Neuron (in vitro differentiated cells): Measurements from ENCODE around the gene IKBKE.
"Not testable (repeated sequence)": the region's sequence is repeated elsewhere in the genome, so short reads cannot be mapped to it uniquely, and the experiment has no call there.

Experiments
- H2AFZ ChIP-seq: one replicate; pipeline ENCODE4 v1.6.1; 2013; ENCODE audit warnings: low read depth, mild to moderate bottlenecking, inconsistent platforms, low read length, moderate library complexity
- H3K27me3 ChIP-seq: one replicate; pipeline ENCODE4 v1.6.1; 2013; ENCODE audit warnings: low read length; ENCODE audit not compliant: insufficient read depth
- H3K36me3 ChIP-seq: one replicate; pipeline ENCODE4 v1.6.1; 2013; ENCODE audit warnings: low read length; ENCODE audit not compliant: insufficient read depth
- H3K4me1 ChIP-seq: one replicate; pipeline ENCODE4 v1.6.1; 2013; ENCODE audit warnings: low read length; ENCODE audit not compliant: insufficient read depth
- H3K4me3 ChIP-seq: 2 replicates; pipeline ENCODE4 v1.5.1; 2013; ENCODE audit warnings: mild to moderate bottlenecking, low read length, moderate library complexity
- H3K9me3 ChIP-seq: one replicate; pipeline ENCODE4 v1.6.1; 2013; ENCODE audit warnings: low read length

Gene IKBKE

GRCh38 chr1:206483864-206484263 lies 13.6 kb downstream of the IKBKE start:
- not testable (repeated sequence) for H2AFZ ChIP-seq, H3K9me3 ChIP-seq, H3K27me3 ChIP-seq, H3K4me3 ChIP-seq, H3K4me1 ChIP-seq, H3K36me3 ChIP-seq

- no peaks in the 10 kb centered on the region for H3K36me3 ChIP-seq
- H3K4me3 ChIP-seq = no peak overlapping the region
- H3K9me3 ChIP-seq = no peaks in the 10 kb centered on the region
- H3K27me3 ChIP-seq = no peaks in the 10 kb centered on the region
- no peak overlapping the region for H2AFZ ChIP-seq
- H3K4me1 ChIP-seq = no peaks in the 10 kb centered on the region
Observed at GRCh38 chr1:206484901-206485300, 14.6 kb downstream of the IKBKE start.

- H3K27me3 ChIP-seq = no peaks in the 10 kb centered on the region
- no peaks in the 10 kb centered on the region for H3K36me3 ChIP-seq
- peaks cover 7% of the 10 kb centered on the region for H3K4me1 ChIP-seq
- no peak overlapping the region for H3K4me3 ChIP-seq
- H2AFZ ChIP-seq = no peak overlapping the region
- H3K9me3 ChIP-seq = no peaks in the 10 kb centered on the region
Observed at GRCh38 chr1:206486995-206487788, 16.9 kb downstream of the IKBKE start.

- Histone ChIP-seq H3K27me3 (no peaks in the 10 kb centered on the region), H2AFZ (no peak overlapping the region), H3K4me1 (peaks cover 7% of the 10 kb centered on the region), H3K36me3 (no peaks in the 10 kb centered on the region), H3K4me3 (no peak overlapping the region), H3K9me3 (no peaks in the 10 kb centered on the region)
Observed at GRCh38 chr1:206487970-206488369, 17.7 kb downstream of the IKBKE start.

- Histone ChIP-seq H3K4me1 (peaks cover 7% of the 10 kb centered on the region), H3K9me3 (no peaks in the 10 kb centered on the region), H2AFZ (no peak overlapping the region), H3K36me3 (no peaks in the 10 kb centered on the region), H3K27me3 (no peaks in the 10 kb centered on the region), H3K4me3 (no peak overlapping the region)
Observed at GRCh38 chr1:206488466-206488865, 18.2 kb downstream of the IKBKE start.

- H3K4me1 ChIP-seq = peaks cover 7% of the 10 kb centered on the region
- H3K27me3 ChIP-seq = no peaks in the 10 kb centered on the region
- no peaks in the 10 kb centered on the region for H3K36me3 ChIP-seq
- no peak overlapping the region for H3K4me3 ChIP-seq
- no peak overlapping the region for H2AFZ ChIP-seq
- no peaks in the 10 kb centered on the region for H3K9me3 ChIP-seq
Observed at GRCh38 chr1:206489980-206490770, 19.9 kb downstream of the IKBKE start.

GRCh38 chr1:206490771-206491405 lies 20.6 kb downstream of the IKBKE start:
- H3K27me3 ChIP-seq = no peaks in the 10 kb centered on the region
- H3K9me3 ChIP-seq = no peaks in the 10 kb centered on the region
- H2AFZ ChIP-seq = no peak overlapping the region
- H3K4me3 ChIP-seq = no peak overlapping the region
- no peaks in the 10 kb centered on the region for H3K36me3 ChIP-seq
- H3K4me1 ChIP-seq = peaks cover 7% of the 10 kb centered on the region

GRCh38 chr1:206491616-206492015 lies 21.3 kb downstream of the IKBKE start:
- Histone ChIP-seq H3K4me3 (no peak overlapping the region), H2AFZ (no peak overlapping the region), H3K9me3 (no peaks in the 10 kb centered on the region), H3K36me3 (no peaks in the 10 kb centered on the region), H3K27me3 (no peaks in the 10 kb centered on the region), H3K4me1 (peaks cover 7% of the 10 kb centered on the region)

GRCh38 chr1:206492589-206492988 lies 22.3 kb downstream of the IKBKE start:
- Histone ChIP-seq H3K4me1 (peaks cover 7% of the 10 kb centered on the region), H3K4me3 (no peak overlapping the region), H3K36me3 (no peaks in the 10 kb centered on the region), H3K27me3 (no peaks in the 10 kb centered on the region), H2AFZ (no peak overlapping the region), H3K9me3 (no peaks in the 10 kb centered on the region)

GRCh38 chr1:206493279-206493678 lies 23.0 kb downstream of the IKBKE start:
- H3K4me3 ChIP-seq = no peak overlapping the region
- H3K27me3 ChIP-seq = no peaks in the 10 kb centered on the region
- H3K36me3 ChIP-seq = no peaks in the 10 kb centered on the region
- no peak overlapping the region for H2AFZ ChIP-seq
- peaks cover 7% of the 10 kb centered on the region for H3K4me1 ChIP-seq
- H3K9me3 ChIP-seq = no peaks in the 10 kb centered on the region

- no peaks in the 10 kb centered on the region for H3K27me3 ChIP-seq
- H3K4me3 ChIP-seq = no peak overlapping the region
- no peak overlapping the region for H2AFZ ChIP-seq
- no peaks in the 10 kb centered on the region for H3K9me3 ChIP-seq
- H3K4me1 ChIP-seq = peaks cover 7% of the 10 kb centered on the region
- H3K36me3 ChIP-seq = no peaks in the 10 kb centered on the region
Observed at GRCh38 chr1:206495011-206495461, 24.8 kb downstream of the IKBKE start.

GRCh38 chr1:206495493-206496046 lies 25.3 kb downstream of the IKBKE start:
- no peak overlapping the region for H3K4me3 ChIP-seq
- H3K9me3 ChIP-seq = no peaks in the 10 kb centered on the region

More at GRCh38 chr1:206495493-206496046, 25.3 kb downstream of the IKBKE start:
- Histone ChIP-seq H2AFZ (no peak overlapping the region), H3K4me1 (peaks cover 3% of the 10 kb centered on the region), H3K27me3 (no peaks in the 10 kb centered on the region), H3K36me3 (no peaks in the 10 kb centered on the region)
